Measurements from ENCODE around the gene KIF13A.

The KIF13A gene

DNA sequence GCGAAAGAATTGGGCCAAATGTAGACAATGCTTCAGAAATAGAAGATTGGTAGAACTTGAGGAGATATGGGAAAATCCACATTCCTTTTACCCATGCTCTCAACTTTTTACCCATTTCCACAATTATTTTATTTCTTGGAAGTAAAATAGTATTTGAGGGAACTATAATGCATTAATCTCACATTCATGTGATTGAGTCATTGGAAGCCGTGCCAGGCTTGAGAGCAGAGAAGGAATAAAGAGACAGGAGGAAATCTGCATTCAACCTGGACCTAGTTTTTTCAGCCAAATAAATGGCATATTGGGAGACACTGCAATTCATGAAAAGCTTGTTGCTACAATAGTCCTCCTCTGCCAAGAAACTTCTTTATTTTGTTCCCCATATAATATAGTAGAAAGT is 278.0 kb downstream of the KIF13A start:
- DNase-seq (ENCODE audit: low read depth) = peak; percentile 15
- H3K4me3 ChIP-seq (ENCODE audit: low read length) = no peak overlapping the region
- TF ChIP-seq, protein P1, sequence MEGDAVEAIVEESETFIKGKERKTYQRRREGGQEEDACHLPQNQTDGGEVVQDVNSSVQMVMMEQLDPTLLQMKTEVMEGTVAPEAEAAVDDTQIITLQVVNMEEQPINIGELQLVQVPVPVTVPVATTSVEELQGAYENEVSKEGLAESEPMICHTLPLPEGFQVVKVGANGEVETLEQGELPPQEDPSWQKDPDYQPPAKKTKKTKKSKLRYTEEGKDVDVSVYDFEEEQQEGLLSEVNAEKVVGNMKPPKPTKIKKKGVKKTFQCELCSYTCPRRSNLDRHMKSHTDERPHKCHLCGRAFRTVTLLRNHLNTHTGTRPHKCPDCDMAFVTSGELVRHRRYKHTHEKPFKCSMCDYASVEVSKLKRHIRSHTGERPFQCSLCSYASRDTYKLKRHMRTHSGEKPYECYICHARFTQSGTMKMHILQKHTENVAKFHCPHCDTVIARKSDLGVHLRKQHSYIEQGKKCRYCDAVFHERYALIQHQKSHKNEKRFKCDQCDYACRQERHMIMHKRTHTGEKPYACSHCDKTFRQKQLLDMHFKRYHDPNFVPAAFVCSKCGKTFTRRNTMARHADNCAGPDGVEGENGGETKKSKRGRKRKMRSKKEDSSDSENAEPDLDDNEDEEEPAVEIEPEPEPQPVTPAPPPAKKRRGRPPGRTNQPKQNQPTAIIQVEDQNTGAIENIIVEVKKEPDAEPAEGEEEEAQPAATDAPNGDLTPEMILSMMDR (conservative IDR thresholded peaks at IDR 0.05; ENCODE audit: low read length) = no peak
